RWPE1 (cell line): ENCODE results near the gene CAPG.

Source experiments
- CTCF ChIA-PET: fragments of 350-600 bp; sonication (Branson Sonifier 250); formaldehyde crosslinking; extraction: SDS; loops from one replicate; lab custom pipeline; 2021; lab: Yijun Ruan, JAX
- POLR2A ChIA-PET: fragments of 400-600 bp; formaldehyde crosslinking; extraction: SDS; loops from one replicate; lab custom pipeline; 2020; ENCODE audit warnings: antibody characterized with exemption; ENCODE audit not compliant: low non-redundant PET; lab: Yijun Ruan, JAX
- DNase-seq: peaks from one replicate; pipeline ENCODE4 v3.0.0; 2012; ENCODE audit warnings: low spot score
- H3K27ac ChIP-seq: fragments of 450-650 bp; 2 replicates; pipeline ENCODE4 v1.5.1; 2017
- CTCF ChIP-seq: fragments of 450-650 bp; conservative IDR thresholded peaks from 2 replicates; pipeline ENCODE4 v1.5.1; 2017; ENCODE audit warnings: low read depth, mild to moderate bottlenecking

The CAPG gene

GRCh38 chr2:85400023-85400422 is 10.1 kb downstream of the CAPG start:
- no peak for TF ChIP-seq CTCF
- POLR2A ChIA-PET: no interaction called here
- CTCF ChIA-PET: interaction anchor here (0.6 kb wide), 1 partner anchor 369 kb away, joined by 5 read pairs; no protein-coding TSS in a partner anchor

GRCh38 chr2:85399183-85399455 is 11.0 kb downstream of the CAPG start:
- no peak for DNase-seq
- ChIA-PET CTCF (no interaction called here), POLR2A (no interaction called here)
- no peak for TF ChIP-seq CTCF
- H3K27ac ChIP-seq: peak overlapping the region; percentile 31

More at GRCh38 chr2:85400023-85400422, 10.1 kb downstream of the CAPG start:
- no peak overlapping the region for H3K27ac ChIP-seq
- DNase-seq: no peak

GRCh38 chr2:85398426-85399182 is 11.6 kb downstream of the CAPG start:
- TF ChIP-seq CTCF: no peak
- CTCF ChIA-PET: no interaction called here
- DNase-seq: no peak
- POLR2A ChIA-PET: no interaction called here
- peak overlapping the region; percentile 31 for H3K27ac ChIP-seq

GRCh38 chr2:85397925-85398331 is 12.2 kb downstream of the CAPG start:
- DNase-seq: no peak
- CTCF ChIA-PET: no interaction called here
- H3K27ac ChIP-seq: peak overlapping the region; percentile 31
- POLR2A ChIA-PET: no interaction called here
- TF ChIP-seq CTCF: no peak

- DNase-seq: no peak
- no peak for TF ChIP-seq CTCF
- CTCF ChIA-PET: no interaction called here
- H3K27ac ChIP-seq: peak overlapping the region; percentile 31
- POLR2A ChIA-PET: no interaction called here
These were observed 13.4 kb downstream of the CAPG start for GRCh38 chr2:85396531-85397470.

- no peak overlapping the region; the same call in 1 of the 2 replicates for H3K27ac ChIP-seq
- no peak for TF ChIP-seq CTCF
- no peak for DNase-seq
- ChIA-PET POLR2A (no interaction called here), CTCF (no interaction called here)
These were observed 14.2 kb downstream of the CAPG start for GRCh38 chr2:85395912-85396475.
